Activated gamma-delta T cell (primary cell): ENCODE measurements around the gene DLG4.
"Not testable (repeated sequence)": the region's sequence is repeated elsewhere in the genome, so short reads cannot be mapped to it uniquely, and the experiment has no call there.

Experiments used
- DNase-seq: peaks from one replicate; lab custom pipeline; 2025; lab: John Stamatoyannopoulos, UW

DLG4 gene

GRCh38 chr17:7249214-7249613 lies 29.6 kb upstream of the DLG4 start:
- no peak for DNase-seq

- DNase-seq, result no peak
Measured at GRCh38 chr17:7248796-7249195, 29.2 kb upstream of the DLG4 start.

- no peak for DNase-seq
Measured at GRCh38 chr17:7246779-7247178, 27.1 kb upstream of the DLG4 start.

GRCh38 chr17:7243838-7244237 lies 24.2 kb upstream of the DLG4 start:
- DNase-seq, result not testable (repeated sequence)

GRCh38 chr17:7243453-7243729 lies 23.8 kb upstream of the DLG4 start:
- DNase-seq, result no peak

GRCh38 chr17:7242717-7243452 lies 23.2 kb upstream of the DLG4 start:
- DNase-seq, result peak; percentile 85

GRCh38 chr17:7241783-7242716 lies 22.4 kb upstream of the DLG4 start, which contains the start of gene GABARAP:
GABARAP (minus strand) TSS chr17:7242449; CDS start chr17:7242330, 119 bp downstream.
- peak; percentile 74 for DNase-seq

- DNase-seq, result no peak
Measured at GRCh38 chr17:7241090-7241733, 21.6 kb upstream of the DLG4 start.

- DNase-seq, result no peak
Measured at GRCh38 chr17:7240375-7240774, 20.7 kb upstream of the DLG4 start.

- DNase-seq, result peak; percentile 97
Measured at GRCh38 chr17:7239091-7240027, 19.7 kb upstream of the DLG4 start, which contains the start of gene PHF23. PHF23 (minus strand) TSS chr17:7239457; CDS start chr17:7239279, 178 bp downstream.

- no peak for DNase-seq
Measured at GRCh38 chr17:7238420-7239090, 18.9 kb upstream of the DLG4 start.

- DNase-seq, result peak; percentile 57
Measured at GRCh38 chr17:7237761-7238419, 18.3 kb upstream of the DLG4 start.

- no peak for DNase-seq
Measured at GRCh38 chr17:7237266-7237760, 17.7 kb upstream of the DLG4 start.

- no peak for DNase-seq
Measured at GRCh38 chr17:7236808-7237207, 17.2 kb upstream of the DLG4 start.

- DNase-seq, result no peak
Measured at GRCh38 chr17:7235693-7236665, 16.3 kb upstream of the DLG4 start.

GRCh38 chr17:7234083-7234951 lies 14.7 kb upstream of the DLG4 start, which contains the start of gene DVL2:
DVL2 (minus strand) TSS chr17:7234517; CDS start chr17:7234262, 255 bp downstream.
- DNase-seq, result peak; percentile 84

GRCh38 chr17:7233701-7234082 lies 14.1 kb upstream of the DLG4 start:
- DNase-seq, result no peak

GRCh38 chr17:7232114-7232513 lies 12.5 kb upstream of the DLG4 start:
- DNase-seq, result no peak
